ENCODE results near the gene C12orf56.
"Not testable (repeated sequence)": the region's sequence is repeated elsewhere in the genome, so short reads cannot be mapped to it uniquely, and the experiment has no call there.

Gene C12orf56

GRCh38 chr12:64311877-64312276 lies 78.7 kb downstream of the C12orf56 start:
- no peak for DNase-seq (ENCODE audit: low read depth)

DNA sequence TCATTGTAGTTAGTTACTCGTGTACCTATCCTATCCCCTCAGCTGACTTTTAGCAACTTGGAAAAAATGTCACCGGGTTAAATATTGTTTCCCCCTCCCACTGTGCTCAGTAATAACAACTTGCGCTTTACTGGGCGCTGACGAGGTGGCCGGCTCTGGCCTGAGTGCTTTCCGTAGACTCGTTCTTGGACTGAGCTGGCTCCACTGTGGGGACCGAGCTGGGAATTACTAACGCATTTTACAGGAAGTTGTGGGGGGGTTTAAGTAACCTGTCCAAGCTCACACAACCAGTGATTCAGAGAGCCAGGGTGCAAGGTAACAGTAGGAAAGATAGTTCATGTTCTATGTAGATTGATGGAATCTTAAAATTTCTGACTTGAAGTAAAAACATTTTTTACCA lies 86.0 kb downstream of the C12orf56 start:
- no peak for DNase-seq (ENCODE audit: low read depth)

- no peak for DNase-seq (ENCODE audit: low read depth)
These were observed 90.9 kb downstream of the C12orf56 start for GRCh38 chr12:64299628-64300027.

DNA sequence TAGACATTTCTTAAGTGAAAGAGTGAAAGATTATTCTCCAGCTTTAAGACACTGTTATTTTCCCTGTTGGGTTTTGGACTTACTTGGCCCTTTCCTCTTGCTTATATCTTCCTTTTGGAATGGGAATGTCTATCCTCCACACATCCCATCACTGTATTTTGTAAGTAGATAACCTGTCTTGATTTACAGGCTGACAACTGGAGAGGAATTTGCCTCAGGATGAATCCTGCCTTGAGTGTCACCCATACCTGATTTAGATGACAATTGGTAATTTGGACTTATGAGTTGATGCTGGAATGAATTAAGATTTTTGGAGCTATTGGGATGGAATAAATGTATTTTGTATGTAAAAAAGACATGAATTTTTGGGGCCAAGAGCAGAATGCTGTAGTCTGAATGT lies 94.3 kb downstream of the C12orf56 start:
- DNase-seq (ENCODE audit: low read depth): no peak

DNA sequence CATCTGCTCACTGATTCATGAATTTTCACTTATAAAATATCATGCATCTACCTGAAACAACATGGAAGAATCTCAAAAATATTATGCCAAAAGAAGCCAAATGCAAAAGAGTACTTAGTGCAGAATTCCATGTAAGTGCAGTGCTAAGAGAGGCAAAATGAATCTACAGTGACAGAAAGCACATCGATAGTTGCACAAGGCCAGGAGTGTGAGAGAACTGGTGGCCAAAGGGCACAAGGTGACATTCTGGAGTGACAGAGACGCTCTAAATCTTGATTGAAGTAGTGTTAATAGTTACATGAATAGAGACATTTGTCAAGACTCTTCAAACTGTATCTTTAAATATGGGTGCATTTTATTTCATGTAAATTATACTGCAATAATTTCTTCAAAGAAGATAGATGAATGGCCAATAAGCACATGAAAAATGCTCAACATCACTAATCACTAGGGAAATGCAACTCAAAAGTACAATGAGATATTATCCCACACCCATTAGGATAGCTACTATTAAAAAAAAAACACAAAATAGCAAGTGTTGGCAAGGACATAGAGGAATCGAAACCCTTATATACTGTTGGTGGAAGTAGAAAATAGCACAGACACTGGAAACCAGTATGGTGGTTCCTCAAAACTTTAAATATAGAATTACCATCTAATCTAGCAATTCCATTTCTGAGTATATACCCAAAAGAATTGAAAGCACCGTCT lies 96.7 kb downstream of the C12orf56 start:
- DNase-seq (ENCODE audit: low read depth): no peak

DNA sequence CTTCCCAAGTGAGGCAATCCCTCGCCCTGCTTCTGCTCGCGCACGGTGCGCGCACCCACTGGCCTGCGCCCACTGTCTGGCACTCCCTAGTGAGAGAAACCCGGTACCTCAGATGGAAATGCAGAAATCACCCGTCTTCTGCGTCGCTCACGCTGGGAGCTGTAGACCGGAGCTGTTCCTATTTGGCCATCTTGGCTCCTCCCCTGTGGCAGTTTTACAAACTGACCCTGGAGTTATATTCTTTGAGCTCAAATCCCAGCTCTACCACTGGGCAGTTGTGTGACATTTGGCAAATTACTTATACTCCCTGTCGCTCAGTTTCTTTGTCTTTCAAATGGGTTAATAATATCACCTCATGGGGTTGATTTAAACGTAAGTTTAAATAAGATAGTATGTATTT lies 97.4 kb downstream of the C12orf56 start:
- DNase-seq (ENCODE audit: low read depth): not testable (repeated sequence)

DNA sequence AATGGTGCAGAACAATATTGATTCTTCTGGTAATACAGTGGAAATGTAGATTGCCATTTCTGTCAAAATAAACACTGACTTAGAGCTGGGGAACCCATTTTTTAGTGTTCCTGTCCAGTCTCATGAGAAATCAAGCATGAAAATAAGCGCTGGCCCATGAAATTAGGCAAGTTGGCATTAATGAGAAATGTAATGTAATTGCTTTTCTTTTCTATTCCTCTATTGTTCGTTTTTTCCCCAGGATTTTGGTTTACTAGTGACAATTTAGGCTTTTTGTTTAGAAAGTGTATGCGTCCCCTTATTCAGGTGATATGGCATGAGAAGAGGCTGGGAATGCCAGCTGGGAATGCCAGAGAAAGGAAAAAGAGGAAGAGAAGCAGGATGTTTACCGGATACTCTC lies 104.0 kb downstream of the C12orf56 start:
- DNase-seq (ENCODE audit: low read depth): no peak

DNA sequence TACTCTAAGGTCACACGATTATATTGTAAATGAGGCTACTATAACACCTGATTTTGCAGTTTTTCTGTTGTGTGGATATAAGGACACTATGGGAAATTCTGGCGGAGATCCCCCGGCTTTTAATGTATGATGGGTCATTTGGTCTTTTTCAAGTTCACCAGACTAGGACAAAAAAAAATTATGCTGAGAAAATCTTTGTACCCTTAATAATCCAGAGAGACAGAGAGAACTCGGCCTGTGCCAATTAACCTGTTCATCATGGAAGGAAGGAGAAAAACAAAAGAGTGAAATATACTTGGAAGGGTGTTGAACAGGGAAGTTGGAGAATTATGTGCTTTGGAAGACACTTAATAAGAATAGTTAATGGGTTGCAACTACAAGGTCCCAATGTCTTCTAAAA lies 106.3 kb downstream of the C12orf56 start:
- no peak for DNase-seq (ENCODE audit: low read depth)

DNA sequence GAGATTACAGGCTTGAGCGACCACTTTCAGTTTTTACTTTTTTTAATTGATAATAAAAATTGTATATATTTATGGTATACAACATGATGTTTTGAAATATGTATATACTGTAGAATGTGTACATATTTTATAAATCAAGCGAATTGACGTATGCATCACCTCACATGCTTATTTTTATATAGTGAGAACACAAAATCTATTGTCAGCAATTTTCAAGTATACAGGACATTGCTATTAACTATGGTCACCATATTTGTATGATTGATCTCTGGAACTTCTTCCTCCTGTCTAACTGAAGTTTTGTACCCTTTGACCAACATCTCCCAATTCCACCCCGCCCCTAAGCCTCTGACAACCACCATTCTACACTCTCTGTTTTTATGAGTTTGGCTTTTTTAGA lies 112.1 kb downstream of the C12orf56 start:
- DNase-seq (ENCODE audit: low read depth): no peak

DNA sequence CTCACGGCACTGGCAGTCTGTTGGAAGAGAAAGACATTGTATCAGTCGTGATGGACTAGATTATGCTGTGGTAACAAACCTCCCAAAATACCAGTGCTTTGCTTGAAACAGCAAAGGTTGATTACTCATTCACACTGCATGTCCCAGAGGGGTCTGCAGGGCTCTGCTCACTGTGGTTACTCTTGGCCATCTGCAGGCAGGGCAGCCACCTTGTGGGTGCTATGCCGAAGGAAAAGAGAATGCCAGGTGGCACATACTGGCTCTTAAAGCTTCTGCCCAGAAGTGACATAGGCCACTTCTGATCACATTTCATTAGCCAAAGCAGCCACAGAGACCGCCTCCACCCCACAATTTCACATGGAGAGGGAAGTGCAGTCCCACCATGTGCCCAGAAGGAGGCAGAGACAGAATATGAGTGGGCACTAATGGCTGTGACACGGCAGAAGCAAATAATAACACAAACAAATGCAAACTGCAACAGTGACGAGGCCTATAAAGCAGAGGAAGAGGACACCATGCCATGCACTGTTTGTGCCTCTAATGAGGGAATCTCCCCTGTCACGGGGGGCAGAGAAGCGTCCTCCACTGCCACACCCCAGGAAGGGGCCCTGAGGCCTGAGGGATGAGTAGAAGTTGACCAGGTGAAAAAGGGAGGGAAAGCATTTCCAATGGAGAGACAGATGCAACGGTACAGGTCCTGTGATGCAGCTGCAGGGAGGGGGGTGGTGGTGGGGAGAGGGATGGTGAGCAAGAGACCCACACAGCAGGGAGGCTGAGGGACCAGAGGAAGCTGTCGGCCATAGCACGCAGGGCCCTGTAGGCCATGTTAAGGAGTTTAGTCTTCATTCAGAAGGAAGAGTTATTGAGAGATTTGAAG lies 116.8 kb downstream of the C12orf56 start:
- DNase-seq (ENCODE audit: low read depth): no peak

GRCh38 chr12:64270411-64270810 lies 120.1 kb downstream of the C12orf56 start:
- DNase-seq (ENCODE audit: low read depth): no peak

GRCh38 chr12:64269161-64269560 lies 121.4 kb downstream of the C12orf56 start:
- DNase-seq (ENCODE audit: low read depth): no peak

- DNase-seq (ENCODE audit: low read depth): no peak
These were observed 122.1 kb downstream of the C12orf56 start for GRCh38 chr12:64268409-64268808.

- DNase-seq (ENCODE audit: low read depth): no peak
These were observed 124.7 kb downstream of the C12orf56 start for GRCh38 chr12:64265839-64266238.

DNA sequence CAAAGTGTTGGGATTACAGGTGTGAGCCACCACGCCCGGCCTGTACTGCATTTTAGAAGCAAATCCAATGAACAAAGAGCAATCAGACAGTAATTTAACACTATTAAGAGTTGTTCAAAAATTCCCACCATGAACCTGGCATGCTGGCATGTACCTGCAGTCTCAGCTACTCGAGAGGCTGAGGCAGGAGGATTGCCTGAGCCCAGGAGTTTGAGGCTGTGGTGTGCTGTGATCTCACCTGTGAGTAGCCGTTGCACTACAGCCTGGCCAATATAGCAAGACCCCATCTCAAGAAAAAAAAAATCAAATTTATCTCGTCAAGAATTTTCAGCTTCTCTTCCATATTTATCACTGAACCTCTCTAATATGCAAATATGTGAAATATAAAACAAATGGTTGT lies 128.7 kb downstream of the C12orf56 start:
- no peak for DNase-seq (ENCODE audit: low read depth)

- no peak for DNase-seq (ENCODE audit: low read depth)
These were observed 132.0 kb downstream of the C12orf56 start for GRCh38 chr12:64258576-64258975.

GRCh38 chr12:64256166-64256800 lies 134.3 kb downstream of the C12orf56 start:
- DNase-seq (ENCODE audit: low read depth): no peak

- DNase-seq (ENCODE audit: low read depth): no peak
These were observed 135.3 kb downstream of the C12orf56 start for GRCh38 chr12:64255249-64255648.

DNA sequence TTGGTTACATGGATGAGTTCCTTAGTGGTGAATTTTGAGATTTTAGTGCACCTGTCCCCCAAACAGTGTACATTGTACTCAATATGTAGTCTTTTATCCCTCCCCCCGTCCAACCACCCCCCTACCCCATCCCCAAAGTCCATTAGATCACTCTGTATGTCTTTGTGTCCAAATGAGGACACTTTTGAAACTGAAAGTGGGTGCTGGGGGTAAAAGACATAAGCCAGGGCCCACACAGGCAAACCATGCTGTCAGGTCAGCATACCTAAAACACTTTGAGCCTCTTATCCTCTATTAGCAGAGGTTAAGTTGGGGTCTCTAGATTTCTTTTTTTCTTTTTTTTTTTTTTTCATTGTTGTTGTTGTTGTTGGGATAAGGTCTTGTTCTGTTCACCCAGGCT lies 137.2 kb downstream of the C12orf56 start:
- no peak for DNase-seq (ENCODE audit: low read depth)

GRCh38 chr12:64252681-64253080 lies 137.9 kb downstream of the C12orf56 start:
- no peak for DNase-seq (ENCODE audit: low read depth)

- no peak for DNase-seq (ENCODE audit: low read depth)
These were observed 146.7 kb downstream of the C12orf56 start for GRCh38 chr12:64243809-64244208.

- no peak for DNase-seq (ENCODE audit: low read depth)
These were observed 149.8 kb downstream of the C12orf56 start for GRCh38 chr12:64240781-64241180.

DNA sequence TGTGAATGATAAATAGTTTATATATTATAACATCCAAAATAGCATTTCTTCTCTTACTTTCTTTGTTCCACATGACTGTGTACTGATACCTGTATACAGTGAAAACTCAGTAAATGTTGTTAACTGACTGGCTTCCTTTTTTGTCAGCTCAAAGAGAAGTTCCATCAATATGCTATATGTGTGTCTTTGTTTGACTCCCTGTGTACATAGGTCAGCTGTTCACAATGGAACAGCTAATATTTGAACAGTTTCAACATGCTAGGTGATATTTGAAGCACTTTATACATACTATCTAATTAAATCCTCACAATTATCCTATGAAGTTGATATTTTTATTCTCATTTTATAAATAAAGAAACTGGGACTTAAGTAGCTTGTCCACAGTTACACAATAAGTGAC lies 153.2 kb downstream of the C12orf56 start:
- no peak for DNase-seq (ENCODE audit: low read depth)

Data from activated T-cell treated with anti-CD3 and anti-CD28 coated beads for 24 hours (primary cell).